ENCODE data around the gene DIPK1A.

- TF ChIP-seq, protein P1, sequence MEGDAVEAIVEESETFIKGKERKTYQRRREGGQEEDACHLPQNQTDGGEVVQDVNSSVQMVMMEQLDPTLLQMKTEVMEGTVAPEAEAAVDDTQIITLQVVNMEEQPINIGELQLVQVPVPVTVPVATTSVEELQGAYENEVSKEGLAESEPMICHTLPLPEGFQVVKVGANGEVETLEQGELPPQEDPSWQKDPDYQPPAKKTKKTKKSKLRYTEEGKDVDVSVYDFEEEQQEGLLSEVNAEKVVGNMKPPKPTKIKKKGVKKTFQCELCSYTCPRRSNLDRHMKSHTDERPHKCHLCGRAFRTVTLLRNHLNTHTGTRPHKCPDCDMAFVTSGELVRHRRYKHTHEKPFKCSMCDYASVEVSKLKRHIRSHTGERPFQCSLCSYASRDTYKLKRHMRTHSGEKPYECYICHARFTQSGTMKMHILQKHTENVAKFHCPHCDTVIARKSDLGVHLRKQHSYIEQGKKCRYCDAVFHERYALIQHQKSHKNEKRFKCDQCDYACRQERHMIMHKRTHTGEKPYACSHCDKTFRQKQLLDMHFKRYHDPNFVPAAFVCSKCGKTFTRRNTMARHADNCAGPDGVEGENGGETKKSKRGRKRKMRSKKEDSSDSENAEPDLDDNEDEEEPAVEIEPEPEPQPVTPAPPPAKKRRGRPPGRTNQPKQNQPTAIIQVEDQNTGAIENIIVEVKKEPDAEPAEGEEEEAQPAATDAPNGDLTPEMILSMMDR (IDR thresholded peaks at IDR 0.05) = no peak
- TF ChIP-seq POLR2A (IDR thresholded peaks at IDR 0.05) = no peak
Measured at GRCh38 chr1:92949937-92950817, 11.1 kb downstream of the DIPK1A start.
